AG09319 (cell line): ENCODE results near the gene RPRD1A.
"Not testable (repeated sequence)": the region's sequence is repeated elsewhere in the genome, so short reads cannot be mapped to it uniquely, and the experiment has no call there.

Experiments used
- DNase-seq: peaks from one replicate; pipeline ENCODE4 v3.0.0-alpha.2; 2010; ENCODE audit warnings: low read depth; ENCODE audit errors: extremely low read depth
- CTCF ChIP-seq: IDR thresholded peaks from 2 replicates; pipeline ENCODE4 v1.5.1; 2011; ENCODE audit warnings: low read depth, mild to moderate bottlenecking, inconsistent platforms, low read length, moderate library complexity

RPRD1A gene

DNA sequence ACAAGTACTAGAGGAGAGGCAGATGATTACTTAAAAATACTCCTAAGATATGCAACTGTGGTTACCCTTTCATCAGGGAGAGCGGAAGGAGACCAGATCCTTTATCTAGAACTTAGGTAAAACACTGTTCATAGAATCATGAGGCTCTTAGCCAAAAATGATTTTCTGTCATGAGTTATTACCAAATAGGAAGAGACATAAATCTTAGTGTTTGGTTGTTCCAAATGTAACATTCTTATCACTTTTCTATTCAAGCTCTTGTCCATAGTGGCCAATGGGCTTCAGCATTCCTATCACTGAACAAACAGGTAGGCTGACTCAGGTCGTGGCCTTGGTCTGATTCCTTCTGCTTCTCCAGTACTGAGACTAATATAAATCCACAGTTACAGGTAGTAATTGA, 38.5 kb downstream of the RPRD1A start:
- TF ChIP-seq CTCF: no peak
- DNase-seq: no peak

DNA sequence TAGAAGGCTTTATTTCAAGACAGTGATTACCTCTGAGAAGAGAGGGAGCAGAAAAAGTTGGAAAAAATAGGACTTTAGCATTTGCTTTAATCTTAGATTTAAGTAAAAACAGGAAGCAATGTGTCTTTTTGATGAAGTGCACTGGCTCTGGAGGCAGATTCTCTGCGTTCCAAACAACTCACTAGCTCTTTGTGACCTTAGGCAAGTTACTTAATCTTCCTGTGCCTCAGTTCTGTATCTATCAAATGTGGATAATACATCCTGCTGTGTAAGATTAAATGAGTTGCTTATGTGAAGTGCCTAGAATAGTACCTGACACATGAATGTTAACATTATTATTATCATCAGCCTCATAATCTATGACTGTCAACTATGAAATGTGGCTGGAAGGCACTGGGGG, 42.3 kb downstream of the RPRD1A start:
- no peak for DNase-seq
- no peak for TF ChIP-seq CTCF

DNA sequence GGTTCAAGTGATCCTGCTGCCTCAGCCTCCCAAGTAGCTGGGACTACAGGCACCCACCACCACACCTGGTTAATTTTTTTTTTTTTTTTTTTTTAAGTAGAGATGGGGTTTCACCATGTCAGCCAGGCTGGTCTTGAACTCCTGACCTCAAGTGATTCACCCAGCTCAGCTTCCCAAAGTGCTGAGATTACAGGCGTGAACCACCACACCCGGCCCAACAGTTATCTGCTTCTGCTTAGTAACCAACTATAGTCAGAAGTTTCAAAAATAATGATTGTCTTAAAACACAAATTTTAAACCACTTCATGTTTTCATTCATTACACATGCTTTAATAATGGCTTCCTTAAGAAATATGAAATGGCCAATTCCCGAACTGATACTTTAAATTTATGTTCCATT, 43.1 kb downstream of the RPRD1A start:
- not testable (repeated sequence) for DNase-seq

GRCh38 chr18:36023336-36023735, 44.0 kb downstream of the RPRD1A start:
- DNase-seq: no peak
- no peak for TF ChIP-seq CTCF

DNA sequence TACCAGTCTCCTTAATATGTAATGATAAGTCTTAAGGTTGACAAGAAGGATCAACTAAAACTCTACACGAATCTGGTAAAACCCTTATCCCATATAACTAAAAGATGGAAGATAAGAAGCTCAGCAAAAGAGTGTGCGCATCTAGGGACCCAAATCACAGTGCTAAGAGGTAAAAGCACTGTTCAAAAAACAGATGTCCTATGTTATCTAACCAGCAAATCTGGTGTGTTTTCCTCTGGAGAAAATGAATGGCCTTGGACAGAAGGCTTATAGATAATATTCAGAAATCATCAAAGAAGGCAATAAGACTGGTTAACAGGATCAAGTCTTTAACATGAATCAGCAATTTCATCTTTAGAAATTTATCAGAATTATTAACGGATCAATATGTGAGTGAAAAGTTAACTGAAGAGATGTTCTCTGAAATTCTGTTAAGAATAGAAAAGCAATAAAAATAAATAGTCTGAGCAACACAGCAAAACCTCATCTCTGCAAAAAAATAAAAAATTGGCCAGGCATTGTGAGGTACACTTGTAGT, 47.1 kb downstream of the RPRD1A start:
- no peak for DNase-seq
- TF ChIP-seq CTCF: no peak

- TF ChIP-seq CTCF: no peak
- DNase-seq: peak; percentile 10
Measured at GRCh38 chr18:36017232-36017631, 50.1 kb downstream of the RPRD1A start.

DNA sequence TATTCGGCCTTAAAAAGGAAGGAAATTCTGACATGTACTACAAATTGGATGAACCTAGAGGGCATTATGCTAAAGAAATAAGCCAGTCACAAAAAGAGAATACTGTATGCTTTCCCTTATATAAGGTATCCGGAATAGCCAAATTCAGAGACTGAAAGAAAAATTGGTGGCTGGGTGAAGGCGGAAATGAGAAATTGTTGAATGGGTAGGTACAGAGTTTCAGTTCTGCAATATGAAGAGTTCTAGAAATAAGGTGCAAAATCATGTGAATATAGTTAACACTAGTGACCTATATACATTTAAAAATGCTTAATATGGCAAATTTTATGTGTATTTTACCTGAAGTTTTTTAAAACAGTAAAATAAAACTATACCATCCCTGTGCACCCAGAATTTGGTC, 51.7 kb downstream of the RPRD1A start:
- TF ChIP-seq CTCF: no peak
- no peak for DNase-seq

- DNase-seq: no peak
- no peak for TF ChIP-seq CTCF
Measured at GRCh38 chr18:36012891-36013290, 54.5 kb downstream of the RPRD1A start.
